Neuronal stem cell (in vitro differentiated cells): Measurements from ENCODE around the gene FGF22.

Experiments used
- DNase-seq: peaks from one replicate; pipeline ENCODE4 v3.0.0-alpha.2; 2013; ENCODE audit warnings: low spot score
- H2AFZ ChIP-seq: one replicate; pipeline ENCODE4 v1.6.1; 2013; ENCODE audit warnings: mild to moderate bottlenecking, low read length, inconsistent platforms
- H2AK5ac ChIP-seq: 2 replicates; pipeline ENCODE4 v1.6.1; 2013; ENCODE audit warnings: low read depth, mild to moderate bottlenecking, inconsistent platforms, low read length, moderate library complexity, mixed read lengths
- H2BK120ac ChIP-seq: 2 replicates; pipeline ENCODE4 v1.6.1; 2013; ENCODE audit warnings: low read depth, mild to moderate bottlenecking, inconsistent platforms, low read length, moderate library complexity, mixed read lengths
- H2BK12ac ChIP-seq: one replicate; pipeline ENCODE4 v1.6.1; 2013; ENCODE audit warnings: low read length, inconsistent platforms
- H2BK15ac ChIP-seq: 2 replicates; pipeline ENCODE4 v1.6.1; 2013; ENCODE audit warnings: mild to moderate bottlenecking, low read length, inconsistent platforms, mixed read lengths
- H2BK5ac ChIP-seq: one replicate; pipeline ENCODE4 v1.6.1; 2013; ENCODE audit warnings: inconsistent platforms, mild to moderate bottlenecking, low read length, moderate library complexity
- H3K14ac ChIP-seq: one replicate; pipeline ENCODE4 v1.6.1; 2013; ENCODE audit warnings: low read length, inconsistent platforms
- H3K18ac ChIP-seq: 2 replicates; pipeline ENCODE4 v1.6.1; 2013; ENCODE audit warnings: low read length, inconsistent platforms
- H3K23ac ChIP-seq: 2 replicates; pipeline ENCODE4 v1.6.1; 2013; ENCODE audit warnings: low read depth, mild to moderate bottlenecking, mixed read lengths, low read length, inconsistent platforms; ENCODE audit not compliant: poor library complexity
- H3K27ac ChIP-seq: replicated peaks from 3 replicates; pipeline ENCODE4 v1.5.1; 2013; ENCODE audit warnings: low read length, inconsistent platforms
- H3K27me3 ChIP-seq, 3 experiments: 2 replicates each; pipeline ENCODE4 v1.6.1; 2013; ENCODE audit warnings: low read length in 3 of 3, mild to moderate bottlenecking in 2 of 3, inconsistent platforms in 1 of 3, low read depth in 1 of 3, mixed read lengths in 1 of 3, moderate library complexity in 1 of 3; ENCODE audit not compliant: control insufficient read depth in 3 of 3, insufficient read depth in 3 of 3
- H3K36me3 ChIP-seq, 2 donors: replicated peaks in 1 of 2; 2 replicates each; pipeline ENCODE4 v1.6.1; 2013; ENCODE audit warnings: low read length in 2 of 2; ENCODE audit not compliant: control insufficient read depth in 2 of 2, insufficient read depth in 2 of 2
- H3K4ac ChIP-seq: 2 replicates; pipeline ENCODE4 v1.6.1; 2013; ENCODE audit warnings: inconsistent platforms, mild to moderate bottlenecking, low read length, moderate library complexity
- H3K4me1 ChIP-seq, 2 donors: 1 replicate in 1 of 2; 2 replicates in 1 of 2; pipeline ENCODE4 v1.6.1; 2013; ENCODE audit warnings: low read length in 2 of 2, low read depth in 1 of 2; ENCODE audit not compliant: control insufficient read depth in 2 of 2, insufficient read depth in 1 of 2
- H3K4me2 ChIP-seq: one replicate; pipeline ENCODE4 v1.6.1; 2013; ENCODE audit warnings: mild to moderate bottlenecking, low read length, inconsistent platforms; ENCODE audit not compliant: insufficient read depth, poor library complexity, severe bottlenecking
- H3K4me3 ChIP-seq, 2 donors: 2 replicates each; pipeline ENCODE4 v1.5.1; 2013; ENCODE audit warnings: low read length in 2 of 2, mild to moderate bottlenecking in 2 of 2, inconsistent platforms in 1 of 2, moderate library complexity in 1 of 2
- H3K79me1 ChIP-seq: one replicate; pipeline ENCODE4 v1.6.1; 2013; ENCODE audit warnings: low read depth, mild to moderate bottlenecking, inconsistent platforms, low read length, moderate library complexity
- H3K9ac ChIP-seq: one replicate; pipeline ENCODE4 v1.6.1; 2013; ENCODE audit warnings: mild to moderate bottlenecking, low read depth, low read length, inconsistent platforms; ENCODE audit not compliant: poor library complexity
- H3K9me3 ChIP-seq, 2 donors: replicated peaks in 1 of 2; 2 replicates each; pipeline versions ENCODE3 to v1.6.1; 2013; ENCODE audit warnings: low read length in 2 of 2, mild to moderate bottlenecking in 2 of 2, inconsistent platforms in 1 of 2, low read depth in 1 of 2, mixed read lengths in 1 of 2, moderate library complexity in 1 of 2; ENCODE audit not compliant: control insufficient read depth in 2 of 2, insufficient read depth in 1 of 2
- H4K8ac ChIP-seq: one replicate; pipeline ENCODE4 v1.6.1; 2013; ENCODE audit warnings: low read depth, mild to moderate bottlenecking, inconsistent platforms, low read length, moderate library complexity
- H4K91ac ChIP-seq: one replicate; pipeline ENCODE4 v1.6.1; 2013; ENCODE audit warnings: low read length, low read depth, mild to moderate bottlenecking, inconsistent platforms; ENCODE audit not compliant: poor library complexity
- WGBS, 2 donors: extraction: QIAGEN DNeasy Blood & Tissue Kit; methylation state at CpG; one replicate each; pipeline ENCODE4 v1.1.7; 2013; ENCODE audit warnings: missing lambda C conversion rate in 2 of 2, mixed read lengths in 1 of 2; ENCODE audit not compliant: insufficient read length in 2 of 2, insufficient replicate concordance in 1 of 2; ENCODE audit errors: extremely low coverage in 2 of 2; 5-methylcytosine and 5-hydroxymethylcytosine counted together

FGF22 gene

GRCh38 chr19:633786-634639 lies 5.7 kb upstream of the FGF22 start:
- Histone ChIP-seq H3K4me2 (peak overlapping the region; percentile 90), H2BK12ac (no peak overlapping the region), H3K9me3 (no peaks in the 10 kb centered on the region), H2BK15ac (peak overlapping the region; percentile 21), H3K27me3 (peaks cover 0 to 4% (median 0%) of the 10 kb centered on the region in 3 experiments), H2AK5ac (peak overlapping the region; percentile 91), H3K9ac (peak overlapping the region; percentile 71), H4K8ac (no peak overlapping the region), H3K79me1 (peaks cover 8% of the 10 kb centered on the region), H3K4ac (no peak overlapping the region), H3K36me3 (peaks cover 5 to 14% of the 10 kb centered on the region in 2 donors), H2AFZ (peak overlapping the region; percentile 87), H3K27ac (no peak overlapping the region), H3K23ac (no peak overlapping the region), H2BK120ac (no peak overlapping the region), H3K4me1 (peaks cover 8% of the 10 kb centered on the region in 2 donors), H4K91ac (no peak overlapping the region), H3K14ac (no peak overlapping the region), H3K18ac (peak overlapping the region; percentile 94), H3K4me3 (peak overlapping the region; percentile 91 to 100), H2BK5ac (no peak overlapping the region)
- whole genome bisulfite sequencing, 2 donors: no CpG with 5 or more reads among the region's 32 CpGs
- DNase-seq: no peak

- peak overlapping the region; percentile 46 for H2AK5ac ChIP-seq
- peaks cover 0 to 4% (median 0%) of the 10 kb centered on the region in 3 experiments for H3K27me3 ChIP-seq
- H3K9me3 ChIP-seq: no peaks in the 10 kb centered on the region
- H3K36me3 ChIP-seq: peaks cover 2 to 6% of the 10 kb centered on the region in 2 donors
- H2BK12ac ChIP-seq: no peak overlapping the region
- no peak overlapping the region for H4K91ac ChIP-seq
- no peak overlapping the region for H2BK5ac ChIP-seq
- no peak overlapping the region for H3K18ac ChIP-seq
- H3K4me1 ChIP-seq: peaks cover 8% of the 10 kb centered on the region in 2 donors
- no peak overlapping the region for H2BK120ac ChIP-seq
- no peak overlapping the region for H3K4me3 ChIP-seq
- no peak overlapping the region for H2AFZ ChIP-seq
- peaks cover 8% of the 10 kb centered on the region for H3K79me1 ChIP-seq
- no peak overlapping the region for H3K4ac ChIP-seq
- no CpG with 5 or more reads among the region's 16 CpGs for WGBS, 2 donors
- H3K14ac ChIP-seq: peak overlapping the region; percentile 56
- H3K23ac ChIP-seq: no peak overlapping the region
- no peak for DNase-seq
- H3K9ac ChIP-seq: no peak overlapping the region
- no peak overlapping the region for H3K27ac ChIP-seq
- peak overlapping the region; percentile 18 for H3K4me2 ChIP-seq
- no peak overlapping the region for H2BK15ac ChIP-seq
- H4K8ac ChIP-seq: no peak overlapping the region
Observed at GRCh38 chr19:634975-635652, 4.6 kb upstream of the FGF22 start.

- Histone ChIP-seq H3K4me2 (peak overlapping the region; percentile 78), H3K4me1 (peaks cover 5 to 6% of the 10 kb centered on the region in 2 donors), H3K9me3 (no peaks in the 10 kb centered on the region), H3K27ac (no peak overlapping the region), H3K4ac (no peak overlapping the region), H3K18ac (peak overlapping the region; percentile 24), H4K91ac (no peak overlapping the region), H2AK5ac (peak overlapping the region; percentile 71), H2BK5ac (no peak overlapping the region), H3K27me3 (peaks cover 0 to 4% (median 0%) of the 10 kb centered on the region in 3 experiments), H3K36me3 (peaks cover 0 to under 1% of the 10 kb centered on the region in 2 donors), H3K9ac (no peak overlapping the region), H4K8ac (peak overlapping the region; percentile 9), H3K14ac (peak overlapping the region; percentile 56), H2AFZ (peak overlapping the region; percentile 96), H2BK12ac (no peak overlapping the region), H2BK15ac (no peak overlapping the region), H3K79me1 (peaks cover 5% of the 10 kb centered on the region), H2BK120ac (no peak overlapping the region), H3K23ac (peak overlapping the region; percentile 65), H3K4me3 (peak overlapping the region in 1 of 2 donors; percentile 43)
- no peak for DNase-seq
- no CpG with 5 or more reads among the region's 17 CpGs for WGBS, 2 donors
Observed at GRCh38 chr19:638906-639252, 800 bp upstream of the FGF22 start.

- H2AFZ ChIP-seq: peak overlapping the region; percentile 73
- H3K23ac ChIP-seq: peak overlapping the region; percentile 31
- no peak overlapping the region for H4K91ac ChIP-seq
- H2BK120ac ChIP-seq: no peak overlapping the region
- peak overlapping the region; percentile 39 for H2BK5ac ChIP-seq
- H3K14ac ChIP-seq: peak overlapping the region; percentile 89
- H2AK5ac ChIP-seq: peak overlapping the region; percentile 81
- peaks cover 0 to 4% (median 0%) of the 10 kb centered on the region in 3 experiments for H3K27me3 ChIP-seq
- H3K9me3 ChIP-seq: no peaks in the 10 kb centered on the region
- WGBS, 2 donors: no CpG with 5 or more reads among the region's 25 CpGs
- H3K9ac ChIP-seq: peak overlapping the region; percentile 88
- peak overlapping the region in 1 of 2 donors; percentile 76 for H3K4me3 ChIP-seq
- no peak overlapping the region for H4K8ac ChIP-seq
- H2BK15ac ChIP-seq: peak overlapping the region; percentile 75
- H3K18ac ChIP-seq: peak overlapping the region; percentile 87
- H3K4me1 ChIP-seq: peaks cover 0 to 2% of the 10 kb centered on the region in 2 donors
- no peak for DNase-seq
- H3K79me1 ChIP-seq: no peaks in the 10 kb centered on the region
- peak overlapping the region; percentile 98 for H3K4me2 ChIP-seq
- no peak overlapping the region for H3K27ac ChIP-seq
- H3K36me3 ChIP-seq: peaks cover 0 to 6% of the 10 kb centered on the region in 2 donors
- H3K4ac ChIP-seq: no peak overlapping the region
- H2BK12ac ChIP-seq: peak overlapping the region; percentile 84
Observed at GRCh38 chr19:640161-640558, 481 bp downstream of the FGF22 start.
